ENCODE data around the gene CEP41.

DNA sequence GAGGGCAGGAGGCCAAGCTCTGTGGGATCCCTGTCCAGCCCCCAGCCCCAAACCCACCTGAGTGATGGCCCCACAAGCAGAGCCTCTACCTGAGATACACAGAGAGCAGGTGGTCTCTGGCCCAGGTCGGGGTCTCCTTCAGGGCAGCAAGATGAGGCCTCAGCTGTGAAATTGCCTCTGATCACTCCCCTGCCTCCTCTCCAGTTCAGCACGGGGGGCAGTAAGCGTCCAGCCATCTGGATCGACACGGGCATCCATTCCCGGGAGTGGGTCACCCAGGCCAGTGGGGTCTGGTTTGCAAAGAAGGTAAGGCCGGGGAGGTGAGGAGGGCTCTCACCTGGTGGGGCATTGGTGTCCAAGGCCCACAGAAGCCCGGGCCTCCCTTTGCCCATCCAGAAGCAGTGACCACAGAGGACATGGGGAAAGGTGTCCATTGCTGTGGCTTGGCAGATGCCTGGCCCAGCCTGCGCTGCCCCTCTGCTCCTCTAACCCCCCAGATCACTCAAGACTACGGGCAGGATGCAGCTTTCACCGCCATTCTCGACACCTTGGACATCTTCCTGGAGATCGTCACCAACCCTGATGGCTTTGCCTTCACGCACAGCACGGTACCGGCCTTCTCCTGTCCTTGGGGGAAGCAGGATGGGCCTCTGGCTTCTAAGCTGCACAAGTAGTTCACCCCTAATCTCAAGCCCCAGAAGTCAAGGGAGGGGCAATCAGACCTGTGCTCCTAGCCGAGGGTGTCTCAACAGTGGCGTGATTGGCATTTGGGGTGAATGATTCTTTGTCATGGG is 57.4 kb downstream of the CEP41 start:
- TF ChIP-seq, protein P1, sequence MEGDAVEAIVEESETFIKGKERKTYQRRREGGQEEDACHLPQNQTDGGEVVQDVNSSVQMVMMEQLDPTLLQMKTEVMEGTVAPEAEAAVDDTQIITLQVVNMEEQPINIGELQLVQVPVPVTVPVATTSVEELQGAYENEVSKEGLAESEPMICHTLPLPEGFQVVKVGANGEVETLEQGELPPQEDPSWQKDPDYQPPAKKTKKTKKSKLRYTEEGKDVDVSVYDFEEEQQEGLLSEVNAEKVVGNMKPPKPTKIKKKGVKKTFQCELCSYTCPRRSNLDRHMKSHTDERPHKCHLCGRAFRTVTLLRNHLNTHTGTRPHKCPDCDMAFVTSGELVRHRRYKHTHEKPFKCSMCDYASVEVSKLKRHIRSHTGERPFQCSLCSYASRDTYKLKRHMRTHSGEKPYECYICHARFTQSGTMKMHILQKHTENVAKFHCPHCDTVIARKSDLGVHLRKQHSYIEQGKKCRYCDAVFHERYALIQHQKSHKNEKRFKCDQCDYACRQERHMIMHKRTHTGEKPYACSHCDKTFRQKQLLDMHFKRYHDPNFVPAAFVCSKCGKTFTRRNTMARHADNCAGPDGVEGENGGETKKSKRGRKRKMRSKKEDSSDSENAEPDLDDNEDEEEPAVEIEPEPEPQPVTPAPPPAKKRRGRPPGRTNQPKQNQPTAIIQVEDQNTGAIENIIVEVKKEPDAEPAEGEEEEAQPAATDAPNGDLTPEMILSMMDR (IDR thresholded peaks at IDR 0.05) = no peak
- TF ChIP-seq POLR2A (IDR thresholded peaks at IDR 0.05) = no peak

Data from Peyer's patch (tissue), 4 donors.